ENCODE results near the gene CFAP300.

The CFAP300 gene

GRCh38 chr11:102047305-102047924, at the start of gene CFAP300:
Gene CFAP300 (plus strand): TSS chr11:102047437. CDS start chr11:102047471, 34 bp downstream.
- TF ChIP-seq, protein P1, sequence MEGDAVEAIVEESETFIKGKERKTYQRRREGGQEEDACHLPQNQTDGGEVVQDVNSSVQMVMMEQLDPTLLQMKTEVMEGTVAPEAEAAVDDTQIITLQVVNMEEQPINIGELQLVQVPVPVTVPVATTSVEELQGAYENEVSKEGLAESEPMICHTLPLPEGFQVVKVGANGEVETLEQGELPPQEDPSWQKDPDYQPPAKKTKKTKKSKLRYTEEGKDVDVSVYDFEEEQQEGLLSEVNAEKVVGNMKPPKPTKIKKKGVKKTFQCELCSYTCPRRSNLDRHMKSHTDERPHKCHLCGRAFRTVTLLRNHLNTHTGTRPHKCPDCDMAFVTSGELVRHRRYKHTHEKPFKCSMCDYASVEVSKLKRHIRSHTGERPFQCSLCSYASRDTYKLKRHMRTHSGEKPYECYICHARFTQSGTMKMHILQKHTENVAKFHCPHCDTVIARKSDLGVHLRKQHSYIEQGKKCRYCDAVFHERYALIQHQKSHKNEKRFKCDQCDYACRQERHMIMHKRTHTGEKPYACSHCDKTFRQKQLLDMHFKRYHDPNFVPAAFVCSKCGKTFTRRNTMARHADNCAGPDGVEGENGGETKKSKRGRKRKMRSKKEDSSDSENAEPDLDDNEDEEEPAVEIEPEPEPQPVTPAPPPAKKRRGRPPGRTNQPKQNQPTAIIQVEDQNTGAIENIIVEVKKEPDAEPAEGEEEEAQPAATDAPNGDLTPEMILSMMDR (IDR thresholded peaks at IDR 0.05; ENCODE audit: control insufficient read depth, insufficient read depth, low read depth, low read length, missing control alignments) = no peak
- peak within 1 kb of the TSS; percentile 73 for H3K4me3 ChIP-seq (ENCODE audit: control insufficient read depth, low read depth, low read length)

DNA sequence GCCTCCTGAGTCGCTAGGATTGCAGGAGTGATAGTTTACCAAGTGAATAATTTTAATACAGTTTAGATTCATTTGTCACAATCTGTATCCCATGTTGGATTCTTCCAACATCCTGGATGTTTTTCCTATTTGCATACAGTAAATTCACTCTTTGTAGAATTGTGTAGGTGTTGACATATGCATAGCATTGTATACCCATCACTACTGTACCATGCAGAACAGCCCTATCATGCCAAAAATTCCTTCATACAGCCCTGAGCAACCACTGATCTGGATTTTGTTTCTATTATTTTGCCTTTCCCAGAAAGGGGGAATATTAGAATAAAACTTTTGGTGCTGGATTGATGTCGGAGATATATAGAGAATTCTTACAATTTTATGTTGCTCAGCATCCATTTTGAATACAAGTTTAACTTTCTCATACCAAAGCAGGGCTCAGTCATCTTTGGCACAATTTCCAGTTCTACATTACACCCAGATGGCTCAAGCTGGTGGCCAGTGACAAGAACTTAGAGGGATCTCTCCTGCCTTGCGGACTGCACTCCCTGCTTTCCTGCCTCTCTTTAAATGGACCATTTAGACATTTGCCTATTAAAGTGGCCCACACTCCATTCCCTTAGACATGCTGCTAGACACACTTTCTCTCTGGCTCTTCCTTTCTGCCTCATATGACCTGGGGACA, 45.4 kb upstream of the CFAP300 start:
- no peak for DNase-seq (ENCODE audit: low read depth)
- no peak overlapping the region for H3K4me3 ChIP-seq (ENCODE audit: control insufficient read depth, low read depth, low read length)
- TF ChIP-seq, protein P1 (IDR thresholded peaks at IDR 0.05; ENCODE audit: control insufficient read depth, insufficient read depth, low read depth, low read length, missing control alignments) = no peak

More at GRCh38 chr11:102047305-102047924, at the start of gene CFAP300:
- peak; percentile 13 for DNase-seq (ENCODE audit: low read depth)

DNA sequence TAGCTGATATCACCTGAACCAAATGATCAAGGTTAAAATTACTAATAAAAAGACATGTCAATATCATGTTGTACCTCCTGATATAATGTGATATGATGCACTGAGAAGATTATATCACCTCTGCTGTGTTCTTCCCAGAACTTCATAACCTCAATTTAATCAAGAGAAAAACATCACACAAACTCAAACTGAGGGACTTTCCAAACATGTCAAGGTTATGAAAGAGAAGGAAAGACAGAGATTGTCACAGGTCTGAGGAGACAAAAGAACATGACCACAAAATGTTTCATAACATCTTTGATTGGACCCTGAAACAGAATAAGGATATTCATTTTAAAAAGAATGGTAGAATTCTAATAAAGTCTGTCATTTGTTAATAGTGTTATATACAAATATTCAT, 43.0 kb upstream of the CFAP300 start:
- H3K4me3 ChIP-seq (ENCODE audit: control insufficient read depth, low read depth, low read length) = no peak overlapping the region
- TF ChIP-seq, protein P1 (IDR thresholded peaks at IDR 0.05; ENCODE audit: control insufficient read depth, insufficient read depth, low read depth, low read length, missing control alignments) = no peak
- DNase-seq (ENCODE audit: low read depth) = no peak

DNA sequence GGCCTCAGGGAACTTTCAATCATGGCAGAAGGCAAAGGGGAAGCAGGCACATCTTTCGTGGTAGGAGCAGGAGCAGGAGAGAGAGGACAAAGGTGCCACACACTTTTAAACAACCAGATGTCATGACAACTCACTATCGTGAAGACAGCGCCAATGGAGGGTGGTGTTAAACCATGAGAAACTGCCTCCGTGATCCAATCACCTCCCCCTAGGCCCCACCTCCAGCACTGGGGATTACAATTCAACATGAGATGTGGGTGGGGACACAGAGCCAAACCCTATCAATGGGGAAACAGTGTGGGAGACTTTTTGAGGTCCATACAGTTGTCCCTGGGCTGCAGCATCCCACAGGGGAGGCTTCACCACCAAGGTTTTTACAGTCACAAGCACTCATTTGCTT, 41.9 kb upstream of the CFAP300 start:
- TF ChIP-seq, protein P1 (IDR thresholded peaks at IDR 0.05; ENCODE audit: control insufficient read depth, insufficient read depth, low read depth, low read length, missing control alignments) = no peak
- no peak for DNase-seq (ENCODE audit: low read depth)
- H3K4me3 ChIP-seq (ENCODE audit: control insufficient read depth, low read depth, low read length) = no peak overlapping the region

DNA sequence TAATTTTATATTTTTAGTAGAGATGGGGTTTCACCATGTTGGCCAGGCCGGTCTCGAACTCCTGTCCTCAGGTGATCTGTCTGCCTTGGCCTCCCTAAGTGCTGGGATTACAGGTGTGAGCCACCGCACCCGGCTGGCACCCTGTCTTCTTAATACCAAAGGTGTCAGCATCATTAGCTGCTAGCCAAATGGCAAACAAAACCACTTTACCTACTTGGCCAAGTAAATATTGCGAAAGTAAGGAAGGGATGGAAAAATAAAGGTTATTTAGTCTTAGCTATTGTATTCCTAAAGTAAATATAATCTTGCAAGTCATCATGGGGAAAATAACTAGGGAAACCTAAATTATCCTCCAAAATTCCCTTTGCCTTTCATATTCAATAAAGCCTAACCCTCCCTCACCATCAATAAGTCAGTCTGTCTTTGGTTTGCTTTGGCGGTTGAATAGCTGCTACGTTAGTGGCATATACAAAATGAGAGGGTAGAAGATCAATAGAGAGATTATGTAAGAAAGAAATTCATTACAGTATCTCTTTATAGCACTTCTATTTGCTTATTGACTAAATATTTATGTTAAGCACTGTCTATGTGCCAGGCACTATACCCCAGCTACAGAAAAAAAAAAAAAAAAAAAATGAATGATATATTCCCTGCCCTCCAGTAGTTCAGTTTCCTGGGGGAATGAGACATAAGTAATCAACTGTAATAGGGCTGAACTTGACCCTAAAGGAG, 40.2 kb upstream of the CFAP300 start:
- TF ChIP-seq, protein P1 (IDR thresholded peaks at IDR 0.05; ENCODE audit: control insufficient read depth, insufficient read depth, low read depth, low read length, missing control alignments) = no peak
- no peak overlapping the region for H3K4me3 ChIP-seq (ENCODE audit: control insufficient read depth, low read depth, low read length)
- DNase-seq (ENCODE audit: low read depth) = no peak

- DNase-seq (ENCODE audit: low read depth) = peak; percentile 18
Measured at GRCh38 chr11:102007567-102008437, 39.4 kb upstream of the CFAP300 start.

More at GRCh38 chr11:102007567-102008437, 39.4 kb upstream of the CFAP300 start:
- H3K4me3 ChIP-seq (ENCODE audit: control insufficient read depth, low read depth, low read length) = no peak overlapping the region
- TF ChIP-seq, protein P1 (IDR thresholded peaks at IDR 0.05; ENCODE audit: control insufficient read depth, insufficient read depth, low read depth, low read length, missing control alignments) = peak; percentile 30
